PC-9 (cell line): ENCODE data around the gene RNF152. TPM values are rescaled to one million over a fixed set of nuclear protein-coding genes. Genes with fewer than 3 reads are reported as not detected.
A peak's percentile ranks its signal among the peaks of the same experiment; 100 is the strongest.

Source experiments
- BruUV-seq: library from RNA; stranded (reverse); fragments of 400-500 nt; replicated peaks from 2 replicates; lab custom pipeline; 2021; lab: Mats Ljungman, UMichigan
- CTCF ChIA-PET: fragments of 300-600 bp; sonication (Branson Sonifier 250); formaldehyde crosslinking; loops from one replicate; lab custom pipeline; 2022; ENCODE audit warnings: antibody characterized with exemption; lab: Charles Lee
- POLR2A ChIA-PET: fragments of 300-600 bp; sonication (Branson Sonifier 250); formaldehyde crosslinking; loops from one replicate; lab custom pipeline; 2022; ENCODE audit warnings: antibody characterized with exemption; ENCODE audit not compliant: unreplicated experiment; lab: Charles Lee
- DNase-seq, 2 experiments: peaks; one replicate each; pipeline versions ENCODE4 v3.0.0 to v3.0.0-alpha.2; 2015 to 2022; ENCODE audit warnings: mixed read lengths in 1 of 2
- H2AFZ ChIP-seq: fragments of 200-600 bp; sonication (generic); 2 replicates; pipeline ENCODE4 v1.8.1; 2017; ENCODE audit warnings: antibody characterized with exemption
- H3F3A ChIP-seq: fragments of 200-600 bp; sonication (generic); 2 replicates; pipeline ENCODE4 v1.8.1; 2017; ENCODE audit warnings: antibody characterized with exemption, mild to moderate bottlenecking, low read depth; ENCODE audit not compliant: insufficient read depth
- H3K27ac ChIP-seq: fragments of 200-600 bp; sonication (generic); 2 replicates; pipeline ENCODE4 v1.6.1; 2016; ENCODE audit warnings: mixed run types
- H3K27me3 ChIP-seq: fragments of 200-600 bp; sonication (generic); 2 replicates; pipeline ENCODE4 v1.6.1; 2016; ENCODE audit warnings: low read depth, mixed run types; ENCODE audit not compliant: insufficient read depth
- H3K36me3 ChIP-seq: fragments of 200-600 bp; sonication (generic); 2 replicates; pipeline ENCODE4 v1.6.1; 2016; ENCODE audit warnings: low read depth, mixed run types
- H3K4me1 ChIP-seq: fragments of 200-600 bp; sonication (generic); replicated peaks from 2 replicates; pipeline ENCODE4 v1.6.1; 2016; ENCODE audit warnings: mixed run types; ENCODE audit not compliant: insufficient read depth
- H3K4me2 ChIP-seq: fragments of 200-600 bp; sonication (generic); 2 replicates; pipeline ENCODE4 v1.6.1; 2017; ENCODE audit warnings: mixed run types
- H3K4me3 ChIP-seq: fragments of 200-600 bp; sonication (generic); 2 replicates; pipeline ENCODE4 v1.6.1; 2016; ENCODE audit warnings: mixed run types
- H3K79me2 ChIP-seq: fragments of 200-600 bp; sonication (generic); 2 replicates; pipeline ENCODE4 v1.6.1; 2017; ENCODE audit warnings: low read depth, mixed run types
- H3K9me2 ChIP-seq: fragments of 200-600 bp; sonication (generic); 2 replicates; pipeline ENCODE4 v1.8.1; 2017; ENCODE audit warnings: mild to moderate bottlenecking; ENCODE audit not compliant: insufficient read depth
- H3K9me3 ChIP-seq: fragments of 200-600 bp; sonication (generic); 2 replicates; pipeline ENCODE4 v1.8.1; 2016; ENCODE audit warnings: low read depth; ENCODE audit not compliant: insufficient read depth
- H4K20me1 ChIP-seq: fragments of 200-600 bp; sonication (generic); 2 replicates; pipeline ENCODE4 v1.8.1; 2017; ENCODE audit not compliant: insufficient read depth
- CTCF ChIP-seq: fragments of 200-600 bp; sonication (generic); conservative IDR thresholded peaks from 2 replicates; pipeline ENCODE4 v1.6.1; 2017; ENCODE audit warnings: mixed run types, antibody characterized with exemption, mild to moderate bottlenecking, moderate library complexity
- EZH2 ChIP-seq: fragments of 200-600 bp; sonication (generic); IDR thresholded peaks from 2 replicates; pipeline ENCODE4 v1.8.0; 2017; ENCODE audit warnings: antibody characterized with exemption, low read depth
- intact Hi-C: fragments of 100-400 bp; cut with micrococcal nuclease; formaldehyde crosslinking; loops from one replicate; pipeline ENCODE4 v1.10.0; 2022; ENCODE audit not compliant: unreplicated experiment
- total RNA-seq: library from RNA; stranded (reverse); gene quantifications from 2 replicates; pipeline ENCODE4 v1.2.3, GENCODE V29; 2021

The RNF152 gene
- total RNA-seq, 1 experiment from 2014 or later = not detected

- Histone ChIP-seq H3F3A (no peaks in the 10 kb centered on the region), H3K4me1 (no peaks in the 10 kb centered on the region), H3K9me2 (no peaks in the 10 kb centered on the region), H2AFZ (no peak overlapping the region), H3K27ac (no peak overlapping the region), H3K36me3 (no peaks in the 10 kb centered on the region), H3K4me2 (no peak overlapping the region), H3K27me3 (no peaks in the 10 kb centered on the region), H3K79me2 (no peaks in the 10 kb centered on the region), H4K20me1 (no peaks in the 10 kb centered on the region), H3K9me3 (no peaks in the 10 kb centered on the region), H3K4me3 (no peak overlapping the region)
- ChIA-PET CTCF (no interaction called here), POLR2A (no interaction called here)
- intact Hi-C loops = no loop called here
- no peak for TF ChIP-seq EZH2
- TF ChIP-seq CTCF = no peak
- BruUV-seq = no TSS peak
- DNase-seq = peak in 1 of 2 experiments; percentile 52
Measured at GRCh38 chr18:61887838-61888237, 5.0 kb downstream of the RNF152 start.

- intact Hi-C loops = no loop called here
- H3K27me3 ChIP-seq = no peaks in the 10 kb centered on the region
- DNase-seq = no peak
- CTCF ChIA-PET = no interaction called here
- POLR2A ChIA-PET = no interaction called here
- H3K4me3 ChIP-seq = no peak overlapping the region
- H3K9me2 ChIP-seq = no peaks in the 10 kb centered on the region
- no TSS peak for BruUV-seq
- no peak overlapping the region for H2AFZ ChIP-seq
- no peaks in the 10 kb centered on the region for H3K9me3 ChIP-seq
- H3K4me1 ChIP-seq = no peaks in the 10 kb centered on the region
- H3K4me2 ChIP-seq = no peak overlapping the region
- H4K20me1 ChIP-seq = no peaks in the 10 kb centered on the region
- no peaks in the 10 kb centered on the region for H3K36me3 ChIP-seq
- H3F3A ChIP-seq = no peaks in the 10 kb centered on the region
- no peaks in the 10 kb centered on the region for H3K79me2 ChIP-seq
- no peak for TF ChIP-seq CTCF
- no peak for TF ChIP-seq EZH2
- no peak overlapping the region for H3K27ac ChIP-seq
Measured at GRCh38 chr18:61883547-61883946, 9.3 kb downstream of the RNF152 start.

GRCh38 chr18:61882296-61883004 is 10.4 kb downstream of the RNF152 start:
- CTCF ChIA-PET = no interaction called here
- DNase-seq = no peak
- Histone ChIP-seq H3K9me3 (no peaks in the 10 kb centered on the region), H4K20me1 (no peaks in the 10 kb centered on the region), H3K27me3 (no peaks in the 10 kb centered on the region), H3K36me3 (no peaks in the 10 kb centered on the region), H3K4me1 (no peaks in the 10 kb centered on the region), H3F3A (no peaks in the 10 kb centered on the region), H2AFZ (no peak overlapping the region), H3K79me2 (no peaks in the 10 kb centered on the region), H3K27ac (no peak overlapping the region), H3K4me3 (no peak overlapping the region), H3K9me2 (no peaks in the 10 kb centered on the region), H3K4me2 (no peak overlapping the region)
- POLR2A ChIA-PET = no interaction called here
- no TSS peak for BruUV-seq
- TF ChIP-seq CTCF = no peak
- TF ChIP-seq EZH2 = no peak
- intact Hi-C loops = no loop called here
